GM18909 (cell line): ENCODE data around the gene FRAS1.
"Not testable (repeated sequence)": the region's sequence is repeated elsewhere in the genome, so short reads cannot be mapped to it uniquely, and the experiment has no call there.

Experiments
- ATAC-seq: cut with Tn5 transposase; IDR thresholded peaks from one replicate; pipeline ENCODE4 v1.9.1; 2021; ENCODE audit warnings: mild to moderate bottlenecking; ENCODE audit not compliant: unreplicated experiment, poor library complexity

Gene FRAS1

GRCh38 chr4:78312989-78313753, 256.0 kb downstream of the FRAS1 start:
- no peak for ATAC-seq

GRCh38 chr4:78313754-78314120, 256.6 kb downstream of the FRAS1 start:
- no peak for ATAC-seq

GRCh38 chr4:78318126-78318525, 261.0 kb downstream of the FRAS1 start:
- no peak for ATAC-seq

- no peak for ATAC-seq
These were observed 263.3 kb downstream of the FRAS1 start for GRCh38 chr4:78320349-78320935.

- no peak for ATAC-seq
These were observed 264.9 kb downstream of the FRAS1 start for GRCh38 chr4:78322032-78322431.

- no peak for ATAC-seq
These were observed 266.3 kb downstream of the FRAS1 start for GRCh38 chr4:78323439-78323838.

- ATAC-seq: no peak
These were observed 267.5 kb downstream of the FRAS1 start for GRCh38 chr4:78324625-78325024.

- no peak for ATAC-seq
These were observed 268.4 kb downstream of the FRAS1 start for GRCh38 chr4:78325271-78326157.

- ATAC-seq: not testable (repeated sequence)
These were observed 271.5 kb downstream of the FRAS1 start for GRCh38 chr4:78328591-78328990.

- no peak for ATAC-seq
These were observed 274.1 kb downstream of the FRAS1 start for GRCh38 chr4:78331186-78331585.

- no peak for ATAC-seq
These were observed 274.8 kb downstream of the FRAS1 start for GRCh38 chr4:78331965-78332364.

GRCh38 chr4:78332976-78333375, 275.9 kb downstream of the FRAS1 start:
- no peak for ATAC-seq

- no peak for ATAC-seq
These were observed 279.2 kb downstream of the FRAS1 start for GRCh38 chr4:78336093-78336943.

GRCh38 chr4:78337244-78338020, 280.3 kb downstream of the FRAS1 start:
- ATAC-seq: no peak

- no peak for ATAC-seq
These were observed 285.0 kb downstream of the FRAS1 start for GRCh38 chr4:78342125-78342524.

GRCh38 chr4:78343682-78344081, 286.6 kb downstream of the FRAS1 start:
- no peak for ATAC-seq

GRCh38 chr4:78345237-78345636, 288.1 kb downstream of the FRAS1 start:
- no peak for ATAC-seq

- no peak for ATAC-seq
These were observed 289.1 kb downstream of the FRAS1 start for GRCh38 chr4:78346222-78346621.

GRCh38 chr4:78347527-78347926, 290.4 kb downstream of the FRAS1 start:
- no peak for ATAC-seq
